MM.1S (cell line): ENCODE measurements around the gene ATXN1.
"Not testable (repeated sequence)": the region's sequence is repeated elsewhere in the genome, so short reads cannot be mapped to it uniquely, and the experiment has no call there.

Experiments
- DNase-seq: peaks from one replicate; pipeline ENCODE4 v3.0.0-alpha.2; 2015
- H2AFZ ChIP-seq: fragments of 300-600 bp; sonication (generic); 2 replicates; pipeline ENCODE4 v1.6.0; 2016; ENCODE audit warnings: antibody characterized with exemption, low read length
- H3F3A ChIP-seq: fragments of 300-600 bp; sonication (generic); 2 replicates; pipeline ENCODE4 v1.6.1; 2016; ENCODE audit warnings: mild to moderate bottlenecking, antibody characterized with exemption, low read length, moderate library complexity, mixed read lengths; ENCODE audit not compliant: insufficient read depth
- H3K27ac ChIP-seq: fragments of 300-600 bp; sonication (generic); 2 replicates; pipeline ENCODE4 v1.5.1; 2016; ENCODE audit warnings: mild to moderate bottlenecking, low read length
- H3K27me3 ChIP-seq: fragments of 300-600 bp; sonication (generic); replicated peaks from 2 replicates; pipeline ENCODE4 v1.6.0; 2016; ENCODE audit warnings: low read length; ENCODE audit not compliant: insufficient read depth
- H3K36me3 ChIP-seq: fragments of 300-600 bp; sonication (generic); replicated peaks from 2 replicates; pipeline ENCODE4 v1.6.1; 2016; ENCODE audit warnings: mild to moderate bottlenecking, low read length, mixed read lengths; ENCODE audit not compliant: insufficient read depth
- H3K4me1 ChIP-seq: fragments of 300-600 bp; sonication (generic); 2 replicates; pipeline ENCODE4 v1.6.1; 2016; ENCODE audit warnings: low read length, mixed read lengths
- H3K4me2 ChIP-seq: fragments of 300-600 bp; sonication (generic); 2 replicates; pipeline ENCODE4 v1.6.0; 2016; ENCODE audit warnings: low read depth, low read length
- H3K4me3 ChIP-seq: fragments of 300-600 bp; sonication (generic); 2 replicates; pipeline ENCODE4 v1.5.1; 2016; ENCODE audit warnings: low read length, mixed read lengths
- H3K79me2 ChIP-seq: fragments of 300-600 bp; sonication (generic); 2 replicates; pipeline ENCODE4 v1.6.1; 2016; ENCODE audit warnings: mixed run types, low read length, mixed read lengths
- H3K9ac ChIP-seq: fragments of 300-600 bp; sonication (generic); 2 replicates; pipeline ENCODE4 v1.6.1; 2016; ENCODE audit warnings: low read length, mixed read lengths
- H3K9me2 ChIP-seq: fragments of 300-600 bp; sonication (generic); replicated peaks from 2 replicates; pipeline ENCODE4 v1.6.1; 2016; ENCODE audit warnings: mild to moderate bottlenecking, low read length, mixed read lengths; ENCODE audit not compliant: insufficient read depth
- H3K9me3 ChIP-seq: fragments of 300-600 bp; sonication (generic); replicated peaks from 2 replicates; pipeline ENCODE4 v1.6.1; 2016; ENCODE audit warnings: mild to moderate bottlenecking, low read length, mixed read lengths; ENCODE audit not compliant: insufficient read depth
- H4K20me1 ChIP-seq: fragments of 300-600 bp; sonication (generic); 2 replicates; pipeline ENCODE4 v1.6.1; 2016; ENCODE audit warnings: mild to moderate bottlenecking, low read length, moderate library complexity, mixed read lengths; ENCODE audit not compliant: insufficient read depth
- EZH2 ChIP-seq: fragments of 300-600 bp; sonication (generic); optimal IDR thresholded peaks from 2 replicates; pipeline ENCODE3; 2017; ENCODE audit warnings: low read depth, mild to moderate bottlenecking, antibody characterized with exemption, low read length, mixed read lengths
- EZH2phosphoT487 ChIP-seq: fragments of 300-600 bp; sonication (generic); IDR thresholded peaks from 2 replicates; pipeline ENCODE4 v1.6.1; 2018; ENCODE audit warnings: antibody characterized with exemption, low read length
- TF ChIP-seq, protein P1 (sequence below): fragments of 300-600 bp; sonication (generic); IDR thresholded peaks from 2 replicates; pipeline ENCODE4 v1.5.1; 2016; ENCODE audit warnings: antibody characterized with exemption, low read length, mixed read lengths

The ATXN1 gene

GRCh38 chr6:16260602-16261001 lies 500.7 kb downstream of the ATXN1 start:
- not testable (repeated sequence) for H2AFZ ChIP-seq, H3K27ac ChIP-seq, H3K9me2 ChIP-seq, H3K4me3 ChIP-seq, H3K36me3 ChIP-seq, H4K20me1 ChIP-seq, DNase-seq, H3F3A ChIP-seq, H3K4me2 ChIP-seq, H3K9me3 ChIP-seq, H3K27me3 ChIP-seq, H3K4me1 ChIP-seq, H3K9ac ChIP-seq, H3K79me2 ChIP-seq

- DNase-seq, H3K9me3 ChIP-seq, H3K4me2 ChIP-seq, H3K27ac ChIP-seq, H3K36me3 ChIP-seq, H4K20me1 ChIP-seq, H3K4me3 ChIP-seq, H3K27me3 ChIP-seq, H3K9ac ChIP-seq, H3F3A ChIP-seq, H3K79me2 ChIP-seq, H2AFZ ChIP-seq, H3K4me1 ChIP-seq, H3K9me2 ChIP-seq: not testable (repeated sequence)
These were observed 501.7 kb downstream of the ATXN1 start for GRCh38 chr6:16259604-16260003.

GRCh38 chr6:16258709-16259075 lies 502.6 kb downstream of the ATXN1 start:
- DNase-seq, result no peak
- no peaks in the 10 kb centered on the region for H4K20me1 ChIP-seq
- no peaks in the 10 kb centered on the region for H3K79me2 ChIP-seq
- no peak overlapping the region for H3K27ac ChIP-seq
- no peaks in the 10 kb centered on the region for H3K9me2 ChIP-seq
- H3K36me3 ChIP-seq, result no peaks in the 10 kb centered on the region
- H3K27me3 ChIP-seq, result no peaks in the 10 kb centered on the region
- no peak overlapping the region for H3K4me3 ChIP-seq
- TF ChIP-seq EZH2 (no peak), EZH2phosphoT487 (no peak)
- TF ChIP-seq, protein P1, sequence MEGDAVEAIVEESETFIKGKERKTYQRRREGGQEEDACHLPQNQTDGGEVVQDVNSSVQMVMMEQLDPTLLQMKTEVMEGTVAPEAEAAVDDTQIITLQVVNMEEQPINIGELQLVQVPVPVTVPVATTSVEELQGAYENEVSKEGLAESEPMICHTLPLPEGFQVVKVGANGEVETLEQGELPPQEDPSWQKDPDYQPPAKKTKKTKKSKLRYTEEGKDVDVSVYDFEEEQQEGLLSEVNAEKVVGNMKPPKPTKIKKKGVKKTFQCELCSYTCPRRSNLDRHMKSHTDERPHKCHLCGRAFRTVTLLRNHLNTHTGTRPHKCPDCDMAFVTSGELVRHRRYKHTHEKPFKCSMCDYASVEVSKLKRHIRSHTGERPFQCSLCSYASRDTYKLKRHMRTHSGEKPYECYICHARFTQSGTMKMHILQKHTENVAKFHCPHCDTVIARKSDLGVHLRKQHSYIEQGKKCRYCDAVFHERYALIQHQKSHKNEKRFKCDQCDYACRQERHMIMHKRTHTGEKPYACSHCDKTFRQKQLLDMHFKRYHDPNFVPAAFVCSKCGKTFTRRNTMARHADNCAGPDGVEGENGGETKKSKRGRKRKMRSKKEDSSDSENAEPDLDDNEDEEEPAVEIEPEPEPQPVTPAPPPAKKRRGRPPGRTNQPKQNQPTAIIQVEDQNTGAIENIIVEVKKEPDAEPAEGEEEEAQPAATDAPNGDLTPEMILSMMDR, result no peak
- H3K4me2 ChIP-seq, result no peak overlapping the region
- H3K9ac ChIP-seq, result no peak overlapping the region
- H3K4me1 ChIP-seq, result no peaks in the 10 kb centered on the region
- no peak overlapping the region for H2AFZ ChIP-seq
- no peaks in the 10 kb centered on the region for H3F3A ChIP-seq
- H3K9me3 ChIP-seq, result no peaks in the 10 kb centered on the region

DNA sequence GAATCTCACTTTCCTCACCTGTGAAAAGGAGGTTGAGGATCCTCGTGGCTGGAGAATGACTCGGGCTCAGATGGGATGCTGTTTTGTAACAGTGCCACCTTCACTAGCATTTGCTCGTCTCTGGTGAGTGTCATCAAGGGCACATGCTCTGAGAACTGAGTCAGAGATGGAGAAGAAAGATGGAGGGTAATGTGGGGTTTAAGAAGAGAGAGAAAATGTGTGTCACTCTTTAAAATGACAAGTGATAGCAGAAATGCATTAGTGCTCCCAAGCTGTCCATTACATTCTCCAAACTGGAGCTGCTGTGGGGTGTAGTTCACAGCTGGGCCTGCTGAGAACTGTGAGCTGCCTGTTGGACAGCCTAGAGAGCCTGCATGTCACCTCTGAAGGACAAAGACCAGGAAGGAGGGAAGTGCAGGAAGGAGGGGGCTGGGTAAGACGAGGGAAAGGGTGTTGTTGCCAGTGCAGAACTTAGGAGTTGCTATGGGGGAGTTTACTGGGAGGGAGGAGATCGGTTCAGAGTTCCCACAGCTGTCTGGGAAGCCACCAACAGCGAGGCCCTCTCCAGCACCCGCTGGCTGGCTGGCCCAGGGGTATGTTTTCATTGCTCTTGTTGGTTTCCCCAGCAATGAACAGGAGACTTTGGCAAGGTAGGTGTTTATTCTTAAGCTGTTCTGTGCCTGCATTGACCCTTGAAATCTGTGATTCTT lies 503.1 kb downstream of the ATXN1 start:
- Histone ChIP-seq H3K27me3 (no peaks in the 10 kb centered on the region), H3K4me3 (no peak overlapping the region), H3K79me2 (no peaks in the 10 kb centered on the region), H2AFZ (no peak overlapping the region), H3K4me1 (no peaks in the 10 kb centered on the region), H3K36me3 (no peaks in the 10 kb centered on the region), H3K4me2 (no peak overlapping the region), H3K9me2 (no peaks in the 10 kb centered on the region), H3F3A (no peaks in the 10 kb centered on the region), H3K9me3 (no peaks in the 10 kb centered on the region), H3K9ac (no peak overlapping the region), H3K27ac (no peak overlapping the region), H4K20me1 (no peaks in the 10 kb centered on the region)
- TF ChIP-seq, protein P1, result no peak
- TF ChIP-seq EZH2phosphoT487 (no peak), EZH2 (no peak)
- no peak for DNase-seq
